Measurements from ENCODE around the gene SREBF2. TPM values are rescaled to one million over a fixed set of nuclear protein-coding genes. Genes with fewer than 3 reads are reported as not detected.
A peak's percentile ranks its signal among the peaks of the same experiment; 100 is the strongest.

The SREBF2 gene
- total and polyA plus RNA-seq, 9 of the 15 experiments (the other 6 are each of a cell fraction or from before 2014, with no cell fraction given): 1.1 to 84.2 (median 26.9) TPM

GRCh38 chr22:41925783-41926460 lies 93.0 kb downstream of the SREBF2 start (continued):
- TF ChIP-seq MYC (IDR thresholded peaks at IDR 0.05; ENCODE audit: low read depth, low read length): 0 out of 2 replicates have a peak, but pooled peaks have one; percentile 17
- TF ChIP-seq MYC (CRISPR knock-in tag; IDR thresholded peaks at IDR 0.05; ENCODE audit: borderline replicate concordance, low read depth): no peak
- no peak for TF ChIP-seq RHOXF2B (CRISPR knock-in tag; conservative IDR thresholded peaks at IDR 0.05)
- TF ChIP-seq SMAD4 (CRISPR knock-in tag; conservative IDR thresholded peaks at IDR 0.05): no peak
- TF ChIP-seq XRCC5 (IDR thresholded peaks at IDR 0.05; ENCODE audit: low read depth, low read length): no peak
- no peak for TF ChIP-seq KAT8 (IDR thresholded peaks at IDR 0.05; ENCODE audit: low read depth)
- peak; percentile 74 for TF ChIP-seq POLR2G (IDR thresholded peaks at IDR 0.05; ENCODE audit: low read depth, low read length)
- no peak for TF ChIP-seq ZNF79 (CRISPR knock-in tag; IDR thresholded peaks at IDR 0.05; ENCODE audit: low read depth)
- TF ChIP-seq CLOCK (CRISPR knock-in tag; IDR thresholded peaks at IDR 0.05; ENCODE audit: borderline replicate concordance): no peak
- no peak for TF ChIP-seq SREBF2 (CRISPR knock-in tag; IDR thresholded peaks at IDR 0.05)
- TF ChIP-seq, protein P1, sequence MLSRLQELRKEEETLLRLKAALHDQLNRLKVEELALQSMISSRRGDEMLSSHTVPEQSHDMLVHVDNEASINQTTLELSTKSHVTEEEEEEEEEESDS (CRISPR knock-in tag; IDR thresholded peaks at IDR 0.05): no peak
- no peak for TF ChIP-seq RBM14 (IDR thresholded peaks at IDR 0.05; ENCODE audit: borderline replicate concordance, insufficient read depth, low read depth, low read length)
- TF ChIP-seq ZBTB43 (CRISPR knock-in tag; IDR thresholded peaks at IDR 0.05): no peak
- TF ChIP-seq, protein P2, sequence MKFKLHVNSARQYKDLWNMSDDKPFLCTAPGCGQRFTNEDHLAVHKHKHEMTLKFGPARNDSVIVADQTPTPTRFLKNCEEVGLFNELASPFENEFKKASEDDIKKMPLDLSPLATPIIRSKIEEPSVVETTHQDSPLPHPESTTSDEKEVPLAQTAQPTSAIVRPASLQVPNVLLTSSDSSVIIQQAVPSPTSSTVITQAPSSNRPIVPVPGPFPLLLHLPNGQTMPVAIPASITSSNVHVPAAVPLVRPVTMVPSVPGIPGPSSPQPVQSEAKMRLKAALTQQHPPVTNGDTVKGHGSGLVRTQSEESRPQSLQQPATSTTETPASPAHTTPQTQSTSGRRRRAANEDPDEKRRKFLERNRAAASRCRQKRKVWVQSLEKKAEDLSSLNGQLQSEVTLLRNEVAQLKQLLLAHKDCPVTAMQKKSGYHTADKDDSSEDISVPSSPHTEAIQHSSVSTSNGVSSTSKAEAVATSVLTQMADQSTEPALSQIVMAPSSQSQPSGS (CRISPR knock-in tag; IDR thresholded peaks at IDR 0.05): no peak
- no peak for TF ChIP-seq ZNF717 (CRISPR knock-in tag; IDR thresholded peaks at IDR 0.05)
- no peak for TF ChIP-seq E2F4 (CRISPR knock-in tag; IDR thresholded peaks at IDR 0.05; ENCODE audit: low read depth)
